Fibroblast of mammary gland (primary cell): Measurements from ENCODE around the gene ZNF618.
A peak's percentile ranks its signal among the peaks of the same experiment; 100 is the strongest.

Experiments used
- DNase-seq: peaks from one replicate; pipeline ENCODE4 v3.0.0-alpha.2; 2010; ENCODE audit warnings: low read depth
- H3K4me3 ChIP-seq: 2 replicates; pipeline ENCODE4 v1.5.1; 2011; ENCODE audit warnings: low read depth, mild to moderate bottlenecking, low read length, moderate library complexity; ENCODE audit not compliant: control insufficient read depth
- TF ChIP-seq, protein P1 (sequence below): conservative IDR thresholded peaks from 2 replicates; pipeline ENCODE4 v1.5.1; 2011; ENCODE audit warnings: low read depth, low read length, inconsistent platforms; ENCODE audit not compliant: control insufficient read depth, insufficient read depth

Gene ZNF618

DNA sequence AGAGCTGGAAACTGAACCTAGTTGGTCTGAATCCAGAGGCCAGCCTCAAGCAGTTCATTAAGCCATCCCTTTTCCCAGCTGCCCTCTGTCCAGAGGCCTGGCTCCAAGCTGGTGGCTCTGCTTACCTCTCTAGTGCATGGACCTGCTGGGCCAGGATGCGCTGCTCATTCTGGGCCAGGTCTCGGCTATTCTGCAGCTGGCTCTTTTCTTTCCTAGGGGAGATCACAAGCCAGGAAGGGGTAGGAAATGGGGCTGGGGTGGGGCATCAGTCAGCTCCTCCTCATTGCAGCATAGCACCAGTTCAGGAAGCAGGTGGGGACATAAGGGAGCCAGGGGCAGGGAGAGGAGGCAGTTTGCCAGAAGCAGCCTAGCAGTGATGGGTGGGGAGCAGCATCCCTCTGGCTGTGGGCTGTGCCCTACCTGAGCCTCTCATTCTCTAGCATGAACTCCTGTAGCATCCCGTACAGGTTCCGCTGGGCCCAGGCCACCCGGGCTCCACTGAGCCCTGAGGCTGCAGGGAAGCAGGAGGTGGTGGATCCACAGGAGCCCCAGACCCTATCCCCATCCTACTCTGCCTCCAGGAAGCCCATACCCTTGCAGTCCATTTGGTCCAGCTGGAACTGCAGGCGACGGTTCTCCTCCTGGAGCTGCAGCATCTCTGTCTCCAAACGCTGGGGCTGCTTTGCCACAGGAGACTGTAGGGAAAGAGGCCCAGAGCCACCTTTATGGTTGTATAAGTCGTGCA is 217.8 kb downstream of the ZNF618 start:
- no peak for DNase-seq
- TF ChIP-seq, protein P1, sequence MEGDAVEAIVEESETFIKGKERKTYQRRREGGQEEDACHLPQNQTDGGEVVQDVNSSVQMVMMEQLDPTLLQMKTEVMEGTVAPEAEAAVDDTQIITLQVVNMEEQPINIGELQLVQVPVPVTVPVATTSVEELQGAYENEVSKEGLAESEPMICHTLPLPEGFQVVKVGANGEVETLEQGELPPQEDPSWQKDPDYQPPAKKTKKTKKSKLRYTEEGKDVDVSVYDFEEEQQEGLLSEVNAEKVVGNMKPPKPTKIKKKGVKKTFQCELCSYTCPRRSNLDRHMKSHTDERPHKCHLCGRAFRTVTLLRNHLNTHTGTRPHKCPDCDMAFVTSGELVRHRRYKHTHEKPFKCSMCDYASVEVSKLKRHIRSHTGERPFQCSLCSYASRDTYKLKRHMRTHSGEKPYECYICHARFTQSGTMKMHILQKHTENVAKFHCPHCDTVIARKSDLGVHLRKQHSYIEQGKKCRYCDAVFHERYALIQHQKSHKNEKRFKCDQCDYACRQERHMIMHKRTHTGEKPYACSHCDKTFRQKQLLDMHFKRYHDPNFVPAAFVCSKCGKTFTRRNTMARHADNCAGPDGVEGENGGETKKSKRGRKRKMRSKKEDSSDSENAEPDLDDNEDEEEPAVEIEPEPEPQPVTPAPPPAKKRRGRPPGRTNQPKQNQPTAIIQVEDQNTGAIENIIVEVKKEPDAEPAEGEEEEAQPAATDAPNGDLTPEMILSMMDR = no peak
- H3K4me3 ChIP-seq = no peak overlapping the region

DNA sequence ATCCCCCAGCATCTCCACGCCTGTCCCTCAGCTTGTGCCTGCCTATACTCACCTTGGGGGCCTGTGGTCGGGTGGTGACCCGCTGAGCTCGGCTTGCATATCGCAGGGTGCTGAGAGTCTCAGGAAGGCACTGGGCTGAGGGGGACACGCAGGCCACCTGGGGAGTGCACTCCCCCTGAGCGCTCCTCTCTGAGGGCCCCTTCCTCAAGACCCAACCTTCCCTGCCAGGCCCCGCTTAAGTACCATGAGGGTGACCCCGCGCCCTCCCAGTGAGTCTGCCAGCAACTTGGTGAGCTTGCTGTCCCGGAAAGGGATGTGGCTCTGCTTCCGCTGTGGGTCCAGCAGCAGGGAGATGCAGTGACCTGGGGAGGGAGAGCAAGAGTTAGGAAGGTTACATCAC is 218.9 kb downstream of the ZNF618 start:
- TF ChIP-seq, protein P1 = no peak
- H3K4me3 ChIP-seq = no peak overlapping the region
- DNase-seq = no peak

DNA sequence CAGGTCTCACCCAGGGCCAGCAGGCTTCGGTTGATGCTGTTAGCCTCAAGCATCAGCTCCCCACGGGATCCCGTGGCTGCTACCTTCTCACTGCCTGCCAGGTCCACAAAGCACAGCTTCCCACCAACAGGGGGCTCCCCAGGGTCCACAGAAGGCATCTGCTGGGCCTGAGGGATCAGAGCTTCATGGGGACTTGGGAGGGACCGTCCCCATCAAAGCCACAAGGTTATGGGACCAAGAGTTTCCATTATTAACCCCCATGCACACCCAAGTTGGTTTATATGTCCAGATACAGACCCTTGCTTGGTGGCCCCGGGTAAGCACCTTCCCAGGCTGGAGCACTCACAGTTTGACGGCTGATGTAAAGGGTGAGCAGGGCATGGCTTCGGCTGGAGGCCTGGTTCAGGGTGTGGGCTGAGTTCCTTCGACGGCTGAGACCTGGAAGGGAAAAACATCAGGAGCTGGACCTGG is 220.0 kb downstream of the ZNF618 start:
- no peak for DNase-seq
- TF ChIP-seq, protein P1 = peak; percentile 15
- H3K4me3 ChIP-seq = no peak overlapping the region

DNA sequence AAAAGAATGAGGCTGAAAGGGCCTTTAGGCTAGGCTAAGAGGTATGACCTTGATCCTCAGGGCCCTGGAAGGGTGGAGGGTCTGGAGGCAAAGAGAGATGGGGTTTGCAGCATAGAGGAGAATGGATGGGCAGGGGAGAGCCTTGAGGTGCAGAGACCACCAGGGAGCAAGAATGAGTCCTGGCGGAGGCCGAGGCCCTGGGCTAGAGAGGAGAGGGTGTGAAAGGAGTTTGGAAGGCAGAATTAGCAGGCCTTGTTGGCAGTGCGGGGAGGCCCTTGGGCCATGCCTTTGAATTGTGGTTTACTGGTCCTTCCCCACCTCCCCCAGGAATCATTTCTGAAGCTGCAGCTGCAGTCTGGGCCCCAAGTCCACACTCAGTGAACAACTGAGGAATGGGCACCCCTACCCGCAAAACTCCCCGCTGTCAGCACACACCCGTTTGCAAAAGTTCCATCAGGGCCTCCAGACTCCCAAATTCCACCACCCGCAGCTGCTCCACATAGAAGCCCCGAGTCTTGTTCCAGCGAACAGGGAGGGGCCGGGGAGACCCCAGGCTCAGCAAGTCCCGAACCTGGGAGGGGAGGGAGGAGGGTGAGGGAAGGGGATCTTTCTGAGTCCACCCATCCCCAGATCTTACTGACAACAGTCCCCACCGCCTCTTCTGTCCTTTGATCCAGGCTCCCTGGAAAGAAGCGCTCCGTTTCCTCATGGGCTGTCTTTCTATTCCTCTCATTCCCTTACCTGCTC is 220.9 kb downstream of the ZNF618 start:
- TF ChIP-seq, protein P1 = no peak
- no peak overlapping the region for H3K4me3 ChIP-seq

DNA sequence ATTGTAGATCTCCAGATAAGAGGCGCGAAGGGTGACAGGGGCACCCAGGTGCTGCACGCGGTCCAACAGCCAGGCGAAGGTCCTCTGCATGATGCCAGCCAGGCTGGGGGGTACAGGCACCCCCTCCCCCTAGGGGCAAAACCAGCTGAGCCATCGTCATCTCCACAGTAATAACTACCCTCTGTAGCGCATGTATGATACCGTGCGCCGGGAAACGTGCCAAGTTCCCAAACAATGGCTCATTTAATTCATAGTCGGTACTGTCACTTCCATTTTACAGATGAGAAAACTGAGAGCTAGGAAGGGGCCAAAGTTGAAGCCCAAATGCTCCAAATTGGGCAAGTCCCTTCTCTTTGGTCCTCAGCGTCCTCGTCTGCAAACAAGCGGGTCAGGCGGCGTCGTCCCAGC is 221.5 kb downstream of the ZNF618 start:
- DNase-seq = no peak
- H3K4me3 ChIP-seq = no peak overlapping the region
- TF ChIP-seq, protein P1 = no peak

More for the DNA sequence above, 220.9 kb downstream of the ZNF618 start:
- no peak for DNase-seq

DNA sequence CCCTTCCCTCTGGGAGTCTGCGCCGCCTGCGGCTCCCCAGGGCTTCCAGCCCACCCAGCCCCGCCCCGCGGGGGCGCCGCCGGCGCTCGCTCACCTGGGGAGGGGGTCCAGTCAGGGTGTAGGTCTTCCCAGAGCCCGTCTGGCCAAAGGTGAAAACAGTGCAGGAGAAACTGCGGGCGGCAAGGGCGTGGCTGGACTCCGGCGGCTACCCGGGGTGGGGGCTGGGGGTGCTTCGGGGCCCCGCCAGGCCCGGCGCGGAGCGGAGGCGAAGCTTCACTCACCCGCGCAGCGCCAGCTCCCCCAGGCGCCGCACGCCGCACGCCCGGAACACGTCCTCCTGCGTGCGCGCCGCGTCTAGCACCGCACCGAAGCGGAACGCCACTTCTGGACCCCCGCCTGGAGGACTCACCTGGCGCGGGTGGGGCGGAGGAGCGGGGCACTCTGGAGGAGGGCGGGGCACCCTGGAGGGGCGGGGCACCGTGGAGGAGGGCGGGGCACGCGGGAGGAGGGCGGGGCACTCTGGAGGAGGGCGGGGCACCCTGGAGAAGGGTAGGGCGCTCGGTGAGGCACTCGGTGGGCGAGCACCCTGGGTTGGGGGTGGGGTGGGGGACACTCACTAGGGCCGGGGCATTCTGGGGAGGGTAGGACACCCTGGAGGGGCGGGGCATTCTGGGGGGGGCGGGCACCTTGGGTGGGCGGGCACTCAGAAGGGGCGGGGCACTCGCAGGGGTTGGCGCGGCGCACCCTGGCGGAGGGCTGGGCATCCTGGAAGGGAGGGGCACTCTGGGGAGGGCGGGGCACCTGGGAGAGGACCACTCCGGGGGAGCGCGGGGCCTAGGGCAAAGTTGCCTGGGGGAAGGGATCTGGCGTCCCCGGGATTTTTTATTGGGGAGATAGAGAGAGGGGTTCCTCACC is 222.2 kb downstream of the ZNF618 start:
- TF ChIP-seq, protein P1 = no peak
- H3K4me3 ChIP-seq = no peak overlapping the region
- DNase-seq = no peak
